SH-SY5Y (cell line): ENCODE measurements around the gene HRG.

Source experiments
- GATA2 ChIP-seq: IDR thresholded peaks from 2 replicates; pipeline ENCODE4 v1.6.1; 2011; ENCODE audit warnings: mild to moderate bottlenecking, low read depth, low read length
- GATA3 ChIP-seq: IDR thresholded peaks from 2 replicates; pipeline ENCODE4 v1.6.1; 2011; ENCODE audit warnings: low read depth, mild to moderate bottlenecking, low read length, moderate library complexity

DNA sequence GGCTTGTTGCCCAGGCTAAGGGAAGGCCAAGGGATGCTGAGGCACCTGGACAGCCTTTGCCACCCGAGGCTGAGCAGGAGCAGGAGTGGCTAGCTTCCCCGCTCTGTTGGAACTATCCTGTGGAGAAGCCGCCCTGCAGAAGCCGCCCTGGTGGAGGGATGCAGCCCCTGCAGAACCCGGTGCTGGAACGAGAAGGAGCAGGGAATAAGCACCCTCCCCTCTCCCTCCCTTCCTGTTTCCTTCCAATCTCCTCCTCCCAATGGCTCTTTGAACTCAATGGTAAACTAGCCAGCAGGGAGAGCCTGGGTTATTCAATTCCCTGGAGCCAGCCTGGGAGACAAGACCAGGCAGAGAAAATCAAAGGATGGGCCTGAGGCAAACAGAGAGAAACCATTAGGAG, 11.8 kb upstream of the HRG start:
- TF ChIP-seq GATA2, result no peak
- TF ChIP-seq GATA3, result no peak
